Measurements from ENCODE around the gene RALGPS1. TPM values are rescaled to one million over a fixed set of nuclear protein-coding genes. Genes with fewer than 3 reads are reported as not detected.

Gene RALGPS1
- total RNA-seq, 2 experiments from 2014 or later: 1.9 to 4.4 TPM

- CTCF ChIA-PET: no interaction called here
- Mint-ChIP-seq H3K4me1 (no peaks in the 10 kb centered on the region), H3K27ac (no peak overlapping the region), H3K9me3 (ENCODE audit: low read depth) (no peaks in the 10 kb centered on the region), H3K36me3 (no peaks in the 10 kb centered on the region), H3K4me3 (no peak overlapping the region), H3K27me3 (no peaks in the 10 kb centered on the region)
- no peak for ATAC-seq
- DNase-seq: peak; percentile 23
Observed at GRCh38 chr9:127133739-127134167, 219.2 kb downstream of the RALGPS1 start.

- no peak overlapping the region for H3K27ac Mint-ChIP-seq
- no peak overlapping the region for H3K4me3 Mint-ChIP-seq
- no peaks in the 10 kb centered on the region for H3K4me1 Mint-ChIP-seq
- no peaks in the 10 kb centered on the region for H3K27me3 Mint-ChIP-seq
- no peak for ATAC-seq
- H3K9me3 Mint-ChIP-seq (ENCODE audit: low read depth): no peaks in the 10 kb centered on the region
- CTCF ChIA-PET: no interaction called here
- DNase-seq: peak; percentile 32
- H3K36me3 Mint-ChIP-seq: no peaks in the 10 kb centered on the region
Observed at GRCh38 chr9:127135056-127135745, 220.6 kb downstream of the RALGPS1 start.

- Mint-ChIP-seq H3K27ac (no peak overlapping the region), H3K4me3 (no peak overlapping the region), H3K9me3 (ENCODE audit: low read depth) (no peaks in the 10 kb centered on the region), H3K4me1 (no peaks in the 10 kb centered on the region), H3K27me3 (no peaks in the 10 kb centered on the region), H3K36me3 (no peaks in the 10 kb centered on the region)
- no peak for ATAC-seq
- DNase-seq: peak; percentile 36
- CTCF ChIA-PET: no interaction called here
Observed at GRCh38 chr9:127136081-127136879, 221.7 kb downstream of the RALGPS1 start.

- no peaks in the 10 kb centered on the region for H3K9me3 Mint-ChIP-seq (ENCODE audit: low read depth)
- no peak overlapping the region for H3K27ac Mint-ChIP-seq
- H3K36me3 Mint-ChIP-seq: no peaks in the 10 kb centered on the region
- no peak overlapping the region for H3K4me3 Mint-ChIP-seq
- DNase-seq: peak; percentile 30
- ATAC-seq: no peak
- no peaks in the 10 kb centered on the region for H3K4me1 Mint-ChIP-seq
- H3K27me3 Mint-ChIP-seq: no peaks in the 10 kb centered on the region
- CTCF ChIA-PET: no interaction called here
Observed at GRCh38 chr9:127136880-127137639, 222.5 kb downstream of the RALGPS1 start.

- no peaks in the 10 kb centered on the region for H3K36me3 Mint-ChIP-seq
- no peak overlapping the region for H3K27ac Mint-ChIP-seq
- H3K4me1 Mint-ChIP-seq: no peaks in the 10 kb centered on the region
- CTCF ChIA-PET: no interaction called here
- ATAC-seq: no peak
- no peak overlapping the region for H3K4me3 Mint-ChIP-seq
- H3K27me3 Mint-ChIP-seq: no peaks in the 10 kb centered on the region
- no peaks in the 10 kb centered on the region for H3K9me3 Mint-ChIP-seq (ENCODE audit: low read depth)
- DNase-seq: peak; percentile 36
Observed at GRCh38 chr9:127137640-127138360, 223.2 kb downstream of the RALGPS1 start.

- no peaks in the 10 kb centered on the region for H3K36me3 Mint-ChIP-seq
- no peaks in the 10 kb centered on the region for H3K9me3 Mint-ChIP-seq (ENCODE audit: low read depth)
- peaks cover 5% of the 10 kb centered on the region for H3K27me3 Mint-ChIP-seq
- no peaks in the 10 kb centered on the region for H3K4me1 Mint-ChIP-seq
- DNase-seq: peak; percentile 18
- H3K27ac Mint-ChIP-seq: no peak overlapping the region
- no peak for ATAC-seq
- no peak overlapping the region for H3K4me3 Mint-ChIP-seq
- CTCF ChIA-PET: no interaction called here
Observed at GRCh38 chr9:127138444-127138843, 223.9 kb downstream of the RALGPS1 start.

GRCh38 chr9:127139071-127139731 lies 224.6 kb downstream of the RALGPS1 start:
- Mint-ChIP-seq H3K36me3 (no peaks in the 10 kb centered on the region), H3K4me3 (no peak overlapping the region), H3K9me3 (ENCODE audit: low read depth) (no peaks in the 10 kb centered on the region), H3K4me1 (no peaks in the 10 kb centered on the region), H3K27ac (no peak overlapping the region), H3K27me3 (peaks cover 10% of the 10 kb centered on the region)
- ATAC-seq: no peak
- CTCF ChIA-PET: no interaction called here
- peak; percentile 34 for DNase-seq

GRCh38 chr9:127139775-127140174 lies 225.2 kb downstream of the RALGPS1 start:
- no peak overlapping the region for H3K27ac Mint-ChIP-seq

GRCh38 chr9:127140181-127140580 lies 225.6 kb downstream of the RALGPS1 start:
- Mint-ChIP-seq H3K9me3 (ENCODE audit: low read depth) (no peaks in the 10 kb centered on the region), H3K36me3 (no peaks in the 10 kb centered on the region), H3K27me3 (peaks cover 10% of the 10 kb centered on the region), H3K4me3 (no peak overlapping the region), H3K4me1 (no peaks in the 10 kb centered on the region), H3K27ac (no peak overlapping the region)
- no peak for ATAC-seq
- DNase-seq: peak; percentile 33
- CTCF ChIA-PET: no interaction called here

More at GRCh38 chr9:127139775-127140174, 225.2 kb downstream of the RALGPS1 start:
- CTCF ChIA-PET: no interaction called here
- no peak for DNase-seq
- ATAC-seq: no peak
- no peaks in the 10 kb centered on the region for H3K4me1 Mint-ChIP-seq
- H3K4me3 Mint-ChIP-seq: no peak overlapping the region
- H3K27me3 Mint-ChIP-seq: peaks cover 10% of the 10 kb centered on the region
- no peaks in the 10 kb centered on the region for H3K36me3 Mint-ChIP-seq
- no peaks in the 10 kb centered on the region for H3K9me3 Mint-ChIP-seq (ENCODE audit: low read depth)

GRCh38 chr9:127140842-127141675 lies 226.5 kb downstream of the RALGPS1 start:
- DNase-seq (peak; percentile 26), ATAC-seq (no peak)
- Mint-ChIP-seq H3K27ac (no peak overlapping the region), H3K4me1 (no peaks in the 10 kb centered on the region), H3K27me3 (peaks cover 10% of the 10 kb centered on the region), H3K9me3 (ENCODE audit: low read depth) (no peaks in the 10 kb centered on the region), H3K36me3 (no peaks in the 10 kb centered on the region), H3K4me3 (no peak overlapping the region)
- CTCF ChIA-PET: no interaction called here

GRCh38 chr9:127142291-127142690 lies 227.7 kb downstream of the RALGPS1 start:
- ATAC-seq (no peak), DNase-seq (peak; percentile 23)
- Mint-ChIP-seq H3K9me3 (ENCODE audit: low read depth) (no peaks in the 10 kb centered on the region), H3K4me3 (no peak overlapping the region), H3K36me3 (no peaks in the 10 kb centered on the region), H3K27ac (no peak overlapping the region), H3K4me1 (no peaks in the 10 kb centered on the region), H3K27me3 (peaks cover 13% of the 10 kb centered on the region)
- CTCF ChIA-PET: no interaction called here

- CTCF ChIA-PET: no interaction called here
- Mint-ChIP-seq H3K4me1 (no peaks in the 10 kb centered on the region), H3K4me3 (no peak overlapping the region), H3K9me3 (ENCODE audit: low read depth) (no peaks in the 10 kb centered on the region), H3K27ac (no peak overlapping the region), H3K36me3 (peaks cover 1% of the 10 kb centered on the region), H3K27me3 (peaks cover 16% of the 10 kb centered on the region)
- ATAC-seq: no peak
- DNase-seq: no peak
Observed at GRCh38 chr9:127142931-127143464, 228.4 kb downstream of the RALGPS1 start.
